AG20443 (cell line): ENCODE measurements around the gene SPINK6.

Experiments used
- DNase-seq: peaks from one replicate; pipeline ENCODE4 v3.0.0; 2012; ENCODE audit warnings: low spot score, mixed read lengths

The SPINK6 gene

GRCh38 chr5:148224117-148224742, 21.4 kb downstream of the SPINK6 start:
- DNase-seq, result no peak

- no peak for DNase-seq
Measured at GRCh38 chr5:148228392-148228984, 25.6 kb downstream of the SPINK6 start.

GRCh38 chr5:148229840-148230239, 27.0 kb downstream of the SPINK6 start:
- DNase-seq, result no peak

GRCh38 chr5:148230240-148230639, 27.4 kb downstream of the SPINK6 start:
- no peak for DNase-seq

GRCh38 chr5:148237785-148238417, 35.1 kb downstream of the SPINK6 start:
- no peak for DNase-seq

- no peak for DNase-seq
Measured at GRCh38 chr5:148238418-148238794, 35.6 kb downstream of the SPINK6 start, which contains the start of gene MARCOL. Gene MARCOL (plus strand): TSS chr5:148238525. CDS start chr5:148238598, 73 bp downstream.

- no peak for DNase-seq
Measured at GRCh38 chr5:148248894-148249293, 46.1 kb downstream of the SPINK6 start.

- DNase-seq, result no peak
Measured at GRCh38 chr5:148255456-148255855, 52.6 kb downstream of the SPINK6 start.

GRCh38 chr5:148259288-148259687, 56.4 kb downstream of the SPINK6 start:
- no peak for DNase-seq

GRCh38 chr5:148261221-148261620, 58.4 kb downstream of the SPINK6 start:
- no peak for DNase-seq
